NCI-H2196 treated with DMSO at 0.1 percent for 48 hours (cell line): ENCODE results near the gene CSPG4.
"Not testable (repeated sequence)": the region's sequence is repeated elsewhere in the genome, so short reads cannot be mapped to it uniquely, and the experiment has no call there.

Experiments used
- DNase-seq: peaks from one replicate; lab custom pipeline; 2025; ENCODE audit not compliant: unreplicated experiment; lab: John Stamatoyannopoulos, UW

CSPG4 gene

DNA sequence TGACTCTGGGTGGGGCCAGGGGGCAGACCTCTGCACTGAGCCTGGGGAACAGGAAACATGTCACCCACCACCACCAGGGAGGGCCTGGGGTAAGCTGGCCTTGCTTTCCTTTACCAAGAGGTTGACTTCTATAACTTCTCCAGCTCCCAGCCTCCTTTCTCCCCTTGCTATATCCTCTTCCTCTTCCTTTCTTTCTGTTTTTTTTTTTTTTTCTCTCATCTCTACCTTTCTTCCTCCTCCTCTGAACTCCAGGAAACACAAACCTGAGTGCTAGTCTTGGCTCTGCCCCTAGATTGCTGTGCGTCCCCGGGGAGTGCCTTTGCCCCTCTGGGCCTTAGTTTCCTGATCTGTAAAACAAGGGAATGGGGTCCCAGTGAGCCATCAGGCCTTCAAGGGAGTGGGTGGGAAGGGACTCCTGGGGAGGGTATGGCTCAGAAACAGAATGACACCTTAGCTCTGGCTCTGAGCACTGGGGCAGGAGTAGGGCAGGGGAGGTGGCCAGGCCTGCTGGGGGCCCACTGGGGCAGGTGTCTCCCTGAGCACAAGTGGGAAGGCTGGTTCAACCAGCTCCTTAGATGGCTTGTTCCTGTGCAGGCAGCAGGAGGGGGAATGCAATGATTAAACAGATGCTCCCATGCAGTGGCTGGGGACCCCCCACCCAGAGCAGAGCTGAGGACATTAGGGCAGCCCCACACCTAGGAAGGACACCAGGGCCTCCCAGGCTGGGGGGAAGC is 60.7 kb downstream of the CSPG4 start:
- no peak for DNase-seq

DNA sequence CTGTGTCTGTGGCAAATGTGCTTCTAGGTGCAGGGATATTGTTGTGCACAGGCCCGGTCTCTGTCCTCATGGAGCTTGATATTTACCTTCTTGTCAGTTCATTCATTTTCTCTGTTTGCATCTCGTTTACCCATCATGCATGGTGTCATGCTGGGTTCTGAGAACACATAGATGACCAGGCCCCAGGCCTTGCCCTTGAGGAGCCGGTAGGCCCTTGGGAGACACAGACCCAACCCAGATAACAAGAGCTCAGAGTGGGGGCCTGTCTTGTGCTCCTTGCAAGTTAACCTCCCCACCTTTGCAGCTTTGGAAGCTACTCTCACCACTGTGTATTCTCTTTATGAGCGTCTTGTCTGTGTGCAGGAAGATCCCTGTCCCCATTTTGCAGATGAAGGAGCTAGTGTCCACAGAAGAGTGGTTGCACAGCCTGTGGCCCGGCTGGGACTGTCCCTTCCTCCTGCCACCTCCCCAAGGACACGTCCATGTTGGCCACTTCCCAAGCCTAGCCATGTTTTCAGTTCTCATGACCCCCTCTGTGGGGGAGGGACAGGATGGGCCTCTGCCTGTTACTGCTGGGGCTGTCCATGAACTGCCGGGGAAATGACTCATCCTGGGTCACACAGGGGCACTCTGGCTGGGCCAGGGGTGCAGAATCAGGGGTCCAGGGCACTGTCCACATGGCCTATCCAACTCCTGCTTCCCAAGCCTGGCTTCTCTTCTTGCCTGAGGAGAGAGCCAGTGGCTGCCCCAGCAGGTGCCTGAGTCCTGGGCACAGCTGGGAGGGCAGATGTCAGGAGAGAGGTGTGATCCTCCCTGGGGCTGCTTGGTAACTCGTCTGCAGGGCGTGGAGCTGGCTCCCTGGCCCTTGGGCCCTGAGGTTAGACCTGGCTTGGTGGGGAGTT is 61.5 kb downstream of the CSPG4 start:
- DNase-seq: no peak

DNA sequence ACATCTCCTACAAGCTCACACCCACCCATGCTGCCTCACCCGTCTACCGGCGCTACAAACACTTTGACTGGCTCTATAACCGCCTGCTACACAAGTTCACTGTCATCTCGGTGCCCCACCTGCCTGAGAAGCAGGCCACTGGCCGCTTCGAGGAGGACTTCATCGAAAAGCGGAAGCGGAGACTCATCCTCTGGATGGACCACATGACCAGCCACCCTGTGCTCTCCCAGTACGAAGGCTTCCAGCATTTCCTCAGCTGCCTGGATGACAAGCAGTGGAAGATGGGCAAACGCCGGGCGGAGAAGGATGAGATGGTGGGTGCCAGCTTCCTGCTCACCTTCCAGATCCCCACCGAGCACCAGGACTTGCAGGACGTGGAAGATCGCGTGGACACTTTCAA is 62.8 kb downstream of the CSPG4 start:
- DNase-seq: no peak

DNA sequence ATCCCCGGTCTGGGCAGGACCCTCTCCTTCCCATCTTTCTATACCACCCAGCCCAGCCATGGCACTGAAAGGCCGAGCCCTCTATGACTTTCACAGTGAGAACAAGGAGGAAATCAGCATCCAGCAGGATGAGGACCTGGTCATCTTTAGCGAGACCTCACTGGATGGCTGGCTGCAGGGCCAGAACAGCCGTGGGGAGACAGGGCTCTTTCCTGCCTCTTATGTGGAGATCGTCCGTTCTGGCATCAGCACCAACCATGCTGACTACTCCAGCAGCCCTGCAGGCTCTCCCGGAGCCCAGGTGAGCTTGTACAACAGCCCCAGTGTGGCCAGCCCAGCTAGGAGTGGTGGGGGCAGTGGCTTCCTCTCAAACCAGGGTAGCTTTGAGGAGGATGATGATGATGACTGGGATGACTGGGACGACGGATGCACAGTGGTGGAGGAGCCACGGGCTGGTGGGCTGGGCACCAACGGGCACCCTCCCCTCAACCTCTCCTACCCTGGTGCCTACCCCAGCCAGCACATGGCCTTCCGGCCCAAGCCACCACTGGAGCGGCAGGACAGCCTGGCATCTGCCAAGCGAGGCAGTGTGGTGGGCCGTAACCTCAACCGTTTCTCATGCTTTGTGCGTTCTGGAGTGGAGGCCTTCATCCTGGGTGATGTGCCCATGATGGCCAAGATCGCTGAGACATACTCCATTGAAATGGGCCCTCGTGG is 63.4 kb downstream of the CSPG4 start:
- DNase-seq: no peak

DNA sequence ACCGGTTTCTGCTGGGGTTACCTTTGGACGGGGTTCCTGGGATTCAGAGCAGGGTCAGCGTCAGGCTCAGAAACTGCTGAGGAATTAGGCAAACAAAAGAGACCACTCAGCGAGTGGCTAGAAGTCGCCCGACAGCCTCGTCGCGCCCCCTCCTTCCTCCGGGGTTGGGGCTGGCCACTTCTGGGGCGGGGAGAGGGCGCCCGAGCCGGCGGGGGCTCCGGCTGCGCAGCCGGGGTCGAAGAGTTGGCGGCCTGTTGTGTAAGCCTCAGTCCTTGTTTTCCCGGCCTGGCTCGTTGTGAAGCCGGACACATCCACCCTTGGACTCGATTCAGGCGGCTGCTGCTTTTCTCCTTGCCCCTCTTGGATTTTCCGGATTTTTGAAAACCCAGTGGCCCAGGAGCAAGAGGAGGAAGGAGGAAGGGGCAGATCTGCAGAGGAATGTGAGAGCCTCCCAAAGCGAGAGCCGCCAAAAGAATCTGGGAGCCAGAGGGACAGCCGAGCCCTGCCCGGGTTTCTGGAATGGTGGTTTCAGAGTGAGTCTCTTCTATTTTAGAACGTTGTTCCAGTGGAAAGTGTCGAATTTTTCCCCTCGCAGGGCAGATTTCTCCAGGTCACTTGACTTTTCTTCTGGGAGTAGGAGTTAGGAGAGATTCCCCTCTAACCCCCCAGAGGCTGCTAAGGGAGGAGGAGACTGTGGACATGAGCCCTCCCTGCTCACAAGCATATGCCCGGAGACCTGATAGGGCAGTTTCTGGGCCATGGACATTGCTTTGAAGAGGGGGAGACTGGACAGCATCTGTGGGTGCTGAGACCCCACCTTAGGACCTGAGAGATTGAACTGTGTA is 64.3 kb downstream of the CSPG4 start:
- no peak for DNase-seq

DNA sequence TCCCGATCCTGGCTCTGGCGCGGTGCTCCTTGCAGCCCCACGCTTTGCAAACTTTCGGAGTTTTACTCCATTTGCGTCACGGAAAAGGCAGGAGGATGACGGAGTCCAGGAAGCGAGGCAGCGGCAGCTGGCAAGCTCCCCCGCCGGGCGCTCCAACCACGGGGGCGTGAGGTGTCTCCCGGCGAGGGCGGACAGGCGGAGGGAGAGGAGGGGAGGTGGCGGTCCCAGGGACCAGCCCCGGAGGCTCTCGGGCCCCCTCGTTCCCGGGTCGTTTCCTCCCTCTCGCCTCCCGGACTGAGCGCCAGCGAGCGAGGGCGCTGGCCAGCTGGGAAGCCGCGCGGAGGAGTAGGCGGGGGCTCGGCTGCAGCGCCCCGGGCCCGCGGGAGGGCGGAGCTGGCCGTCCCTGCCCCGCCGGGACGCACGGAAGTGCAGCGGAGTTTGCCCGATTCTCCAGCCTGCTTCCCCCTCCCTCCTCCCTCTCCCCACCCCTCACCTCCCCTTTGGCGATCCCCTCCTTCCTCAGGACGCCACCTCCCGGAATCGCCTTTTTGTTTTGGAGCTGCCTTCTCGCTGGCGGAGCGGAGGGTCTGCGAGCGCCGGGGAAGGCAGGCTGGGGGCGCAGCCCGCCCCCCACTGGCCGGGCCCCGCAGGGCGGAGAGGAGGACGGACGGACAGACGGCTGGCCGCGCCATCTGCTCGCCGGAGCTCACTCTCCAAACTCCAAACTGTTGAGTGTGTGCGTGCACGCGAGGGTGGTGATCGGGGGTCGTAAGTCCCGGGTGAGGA is 65.1 kb downstream of the CSPG4 start, which contains the start of gene SNX33:
TSS of gene SNX33 (plus strand) at position 543 of the 786 bp plus-strand sequence. CDS start 1,191 bp downstream, outside the sequence.
- DNase-seq: no peak

DNA sequence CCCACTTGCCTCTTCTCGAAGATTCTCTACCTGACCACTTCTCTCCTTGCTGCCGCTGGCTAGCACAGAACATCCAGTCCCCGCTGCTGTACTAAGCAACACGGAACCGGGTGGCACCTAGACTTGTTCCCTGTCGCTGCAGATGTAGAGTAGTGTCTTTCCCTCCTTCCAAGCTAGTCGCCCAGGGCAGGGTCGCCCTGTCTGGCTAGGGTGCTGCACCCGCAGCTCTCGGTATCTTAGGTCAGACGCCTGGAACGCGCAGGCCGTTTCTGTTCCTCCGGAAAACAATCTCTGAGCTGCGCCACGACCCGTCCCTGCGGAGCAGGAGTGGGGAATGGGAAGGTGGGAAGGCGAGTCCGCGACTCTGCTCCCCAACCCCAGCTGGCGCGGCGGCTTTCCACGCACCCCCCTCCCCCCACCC is 65.7 kb downstream of the CSPG4 start:
- DNase-seq: no peak

DNA sequence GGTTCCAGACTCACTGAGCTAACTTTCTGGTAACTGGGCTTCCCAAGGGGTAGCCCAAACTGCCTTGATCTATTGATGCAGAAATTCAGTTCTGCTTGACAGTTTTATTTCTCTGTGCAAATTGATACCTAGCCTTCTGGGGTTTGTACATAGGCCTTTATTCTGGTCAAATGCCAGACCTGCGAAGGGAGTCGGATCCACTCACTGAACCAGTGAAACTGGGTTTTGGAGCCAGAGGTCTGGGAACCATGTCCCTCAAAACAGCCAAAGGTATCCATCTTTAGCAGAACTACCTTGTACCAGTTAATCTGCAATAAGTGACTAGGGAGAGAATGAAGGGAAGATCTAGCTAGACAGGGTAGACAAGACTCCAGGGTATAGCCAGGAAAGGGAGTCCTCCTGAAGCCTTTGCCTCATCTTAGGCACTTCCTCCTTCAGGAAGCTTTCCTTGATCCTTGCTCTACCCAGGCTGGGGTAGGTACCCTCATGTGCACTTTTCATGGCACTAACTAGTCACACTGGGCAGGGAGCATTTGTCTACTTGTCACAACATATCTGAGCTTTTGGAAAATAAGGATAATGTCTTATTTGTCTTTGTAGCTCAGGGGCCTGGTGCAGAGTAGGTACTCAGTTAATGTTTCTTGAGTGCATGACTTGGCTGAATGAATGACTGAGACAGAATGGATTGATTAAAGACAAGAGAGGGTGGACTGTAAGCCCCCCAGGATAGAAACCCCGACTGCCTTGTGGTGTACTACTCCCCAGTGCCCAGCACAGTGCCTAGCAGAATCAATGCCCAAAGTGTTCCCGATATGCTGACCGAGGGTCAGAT is 66.3 kb downstream of the CSPG4 start:
- no peak for DNase-seq

DNA sequence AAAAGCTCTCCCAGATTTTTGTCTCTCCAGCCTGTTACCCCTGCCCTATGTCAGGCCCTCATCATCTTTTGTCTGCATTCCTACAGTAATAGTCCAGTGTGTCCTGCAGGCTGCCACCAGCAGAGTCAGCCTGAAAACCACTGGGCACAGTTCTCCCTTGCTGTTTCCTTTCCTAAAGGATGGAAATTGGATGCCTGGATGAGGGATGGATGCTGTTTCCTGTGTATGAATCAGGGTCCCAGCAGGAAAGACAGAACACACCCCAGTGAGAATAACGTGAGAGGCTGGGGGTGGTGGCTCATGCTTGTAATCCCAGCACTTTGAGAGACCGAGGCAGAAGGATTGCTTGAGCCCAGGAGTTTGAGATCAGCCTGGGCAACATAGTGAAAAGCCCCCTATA is 68.3 kb downstream of the CSPG4 start:
- no peak for DNase-seq

DNA sequence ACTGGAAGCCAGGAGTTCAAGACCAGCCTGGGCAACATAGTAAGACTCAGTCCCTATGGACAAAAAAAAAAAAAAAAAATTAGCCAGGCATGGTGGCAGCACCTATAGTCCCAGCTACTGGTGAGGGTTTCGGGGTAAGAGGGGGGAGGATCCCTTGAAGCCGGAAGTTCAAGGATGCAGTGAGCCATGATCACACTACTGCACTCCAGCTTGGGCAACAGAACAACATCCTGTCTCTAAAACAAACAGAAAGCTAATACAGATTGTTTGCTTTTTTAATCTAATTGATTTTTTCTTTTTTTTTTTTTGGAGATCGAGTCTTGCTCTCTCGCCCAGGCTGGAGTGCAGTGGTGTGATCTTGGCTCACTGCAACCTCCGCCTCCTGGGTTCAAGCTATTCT is 71.0 kb downstream of the CSPG4 start:
- DNase-seq: no peak

DNA sequence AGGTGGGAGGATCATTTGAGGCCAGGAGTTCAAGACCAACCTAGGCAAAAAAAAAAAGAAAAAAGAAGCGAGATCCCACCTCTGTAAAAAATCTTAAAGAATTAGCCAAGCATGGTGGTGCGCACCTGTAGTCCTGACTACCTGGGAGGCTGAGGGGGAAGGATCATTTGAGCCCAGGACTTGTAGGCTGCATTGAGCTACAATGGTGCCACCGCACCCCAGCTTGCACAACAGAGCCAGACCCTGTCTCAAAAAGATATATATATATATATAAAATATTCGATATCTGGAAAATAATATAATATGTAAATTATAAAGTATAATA is 71.5 kb downstream of the CSPG4 start:
- DNase-seq: no peak

DNA sequence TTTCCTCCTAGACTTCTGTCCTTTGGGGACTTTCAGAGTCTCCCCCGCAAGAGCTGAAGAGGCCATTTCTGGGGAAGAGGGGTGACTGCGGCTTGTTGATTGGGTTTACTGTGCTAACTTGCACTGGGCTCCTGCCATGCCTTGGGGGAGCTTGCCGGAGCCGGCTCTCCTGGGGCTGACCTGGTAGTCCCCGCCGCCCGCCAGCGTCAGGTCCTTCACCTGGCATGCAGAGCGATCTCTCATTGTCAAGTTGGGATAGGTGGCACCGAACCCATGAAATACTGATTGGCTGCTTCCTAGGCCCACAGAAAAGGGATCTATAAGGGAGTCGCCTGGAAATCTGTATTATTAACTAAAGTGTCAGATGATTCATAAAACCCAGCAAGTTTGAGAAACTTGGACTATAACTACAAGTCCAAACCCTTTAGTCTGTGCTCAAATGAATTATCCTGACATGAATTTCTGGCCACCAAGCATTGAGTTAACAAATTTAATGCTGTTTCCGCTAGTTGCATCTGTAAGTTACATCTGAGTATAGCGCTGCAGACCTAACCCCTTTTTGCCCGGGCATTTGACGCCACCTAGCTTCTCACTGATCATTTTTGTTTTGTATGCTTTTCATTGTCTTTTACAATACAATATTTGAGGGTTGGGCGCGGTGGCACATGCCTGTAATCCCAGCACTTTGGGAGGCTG is 72.0 kb downstream of the CSPG4 start:
- peak; percentile 38 for DNase-seq

DNA sequence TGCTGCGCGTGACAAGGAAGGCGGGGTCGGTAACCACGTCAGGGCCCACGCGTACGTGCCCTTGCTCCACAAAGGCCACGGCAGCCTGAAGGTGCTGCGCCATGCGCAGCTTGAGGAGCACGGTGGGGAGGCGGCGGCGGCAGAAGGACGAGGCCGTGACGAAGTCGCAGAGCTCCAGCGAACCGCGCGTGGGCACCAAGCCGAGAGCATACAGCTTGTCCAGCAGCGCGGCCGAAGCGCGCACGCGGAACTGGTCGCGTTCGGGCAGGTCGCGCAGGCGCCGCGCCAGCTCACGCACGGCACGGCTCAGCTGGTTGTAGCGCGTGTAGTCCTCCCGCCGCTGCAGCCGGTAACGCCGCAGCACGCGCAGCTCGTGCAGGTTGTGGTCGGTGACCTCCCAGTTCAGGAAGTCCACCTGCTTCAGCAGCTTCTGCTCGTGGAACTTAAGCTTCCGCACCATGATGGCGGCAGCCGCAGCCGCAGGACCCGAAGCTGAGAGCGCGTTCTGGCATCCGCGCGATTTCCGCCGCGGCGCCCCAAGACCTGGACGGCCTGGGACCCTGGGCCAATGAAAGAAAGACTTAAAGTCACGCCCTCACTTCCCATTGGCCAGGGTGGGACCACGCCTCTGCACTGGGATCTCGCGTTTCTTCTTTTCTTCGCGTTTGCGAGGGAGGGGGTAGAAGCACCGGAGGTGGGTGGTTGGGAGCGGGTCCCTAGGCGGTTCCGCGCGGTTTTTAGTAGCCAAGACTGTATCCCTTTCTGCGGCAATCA is 72.8 kb downstream of the CSPG4 start, which contains the start of gene IMP3:
TSS of gene IMP3 (minus strand) at position 516 of the 774 bp plus-strand sequence. CDS start at position 460, 56 bp downstream.
- DNase-seq: peak; percentile 91

DNA sequence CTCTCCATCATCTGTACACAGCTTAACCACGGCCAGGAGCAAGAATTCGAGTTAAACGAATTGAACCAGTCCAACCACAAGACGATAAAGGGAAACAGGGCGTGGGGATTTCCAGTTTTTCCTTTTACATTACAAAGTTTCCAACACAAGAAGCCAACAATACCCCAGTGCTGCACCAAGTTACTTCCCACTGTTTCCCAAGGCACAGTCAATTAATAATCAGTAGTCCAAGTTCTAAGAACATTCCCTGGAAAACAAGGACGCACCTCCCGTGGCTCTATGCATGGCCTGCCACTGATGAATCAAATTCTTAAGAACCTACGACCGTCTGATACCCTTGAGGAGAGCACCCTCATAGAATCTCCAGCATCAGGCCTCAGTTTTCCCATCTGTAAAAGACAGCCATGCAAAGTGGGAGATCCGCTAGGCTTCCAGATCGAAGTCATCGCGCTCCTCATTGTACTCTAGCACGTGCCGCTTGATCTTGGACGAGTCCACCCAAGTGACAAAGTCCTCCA is 73.4 kb downstream of the CSPG4 start:
- no peak for DNase-seq

DNA sequence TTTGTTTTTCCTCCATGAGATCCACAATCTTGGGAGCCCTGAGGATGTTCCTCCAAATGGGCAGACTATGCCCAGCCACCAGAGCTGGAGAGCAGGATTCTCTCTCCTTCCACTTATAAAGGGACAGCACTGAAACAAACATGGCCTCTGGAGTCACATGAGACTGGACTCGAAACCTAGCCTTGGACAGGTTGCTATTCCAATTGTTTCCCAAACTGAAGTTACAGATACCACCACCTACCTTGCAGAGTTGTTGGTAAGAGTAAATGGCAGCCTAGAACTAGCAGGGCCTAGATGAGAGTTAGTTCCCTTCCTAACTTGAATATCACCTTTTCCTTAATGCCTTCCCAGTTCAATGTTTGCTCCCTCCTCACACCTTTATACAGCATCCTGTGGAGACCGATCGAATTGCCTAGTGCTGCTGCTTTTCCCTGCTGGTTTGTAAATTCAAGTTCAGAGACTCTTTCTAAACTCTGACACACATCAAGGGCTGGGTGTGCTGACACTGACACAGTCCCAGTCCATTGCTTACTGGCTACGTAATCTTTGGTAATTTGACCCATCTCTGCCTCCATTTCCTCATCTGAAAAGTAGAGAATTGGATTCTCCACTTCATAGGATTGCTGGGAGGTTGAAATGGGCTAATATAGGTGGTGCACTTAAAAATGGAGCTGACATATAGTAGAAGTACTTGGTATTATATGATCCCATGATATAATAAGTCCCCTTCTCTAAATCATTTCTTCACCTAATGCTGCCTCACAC is 75.2 kb downstream of the CSPG4 start:
- DNase-seq: no peak

DNA sequence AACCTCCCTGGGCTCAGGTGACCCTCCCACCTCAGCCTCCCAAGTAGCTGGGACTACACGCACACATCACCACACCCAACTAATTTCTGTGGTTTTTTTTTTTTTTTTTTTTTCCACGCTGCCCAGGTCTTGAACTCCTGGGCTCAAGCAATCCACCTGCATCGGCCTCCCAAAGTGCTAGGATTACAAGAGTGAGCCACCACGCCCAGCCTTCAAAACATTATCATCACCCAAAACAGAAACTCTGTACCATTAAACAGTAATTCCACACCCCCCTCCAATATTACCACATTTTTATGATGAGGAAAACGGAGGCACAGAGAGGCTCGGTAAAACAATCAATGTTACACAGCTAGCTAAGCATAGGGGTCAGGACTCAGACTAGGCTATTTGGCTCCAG is 76.6 kb downstream of the CSPG4 start:
- DNase-seq: no peak

DNA sequence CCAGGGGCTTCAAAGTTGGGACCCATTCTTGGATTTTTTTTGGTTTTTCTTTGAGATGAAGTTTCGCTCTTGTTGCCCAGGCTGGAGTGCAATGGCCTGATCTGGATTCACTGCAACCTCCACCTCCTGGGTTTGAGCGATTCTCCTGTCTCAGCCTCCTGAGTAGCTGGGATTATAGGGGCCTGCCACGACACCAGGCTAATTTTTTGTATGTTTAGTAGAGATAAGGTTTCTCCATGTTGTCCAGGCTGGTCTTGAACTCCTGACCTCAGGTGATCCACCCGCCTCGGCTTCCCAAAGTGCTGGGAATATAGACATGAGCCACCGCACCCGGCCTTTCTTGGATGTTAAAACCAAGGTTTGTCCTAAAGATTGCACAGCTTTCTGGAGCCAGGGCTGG is 78.7 kb downstream of the CSPG4 start:
- DNase-seq: not testable (repeated sequence)
